Kidney (tissue), 14 donors: ENCODE results near the gene XPO5. TPM values are rescaled to one million over a fixed set of nuclear protein-coding genes. Genes with fewer than 3 reads are reported as not detected.

Experiments used
- DNase-seq, 5 donors: peaks; one replicate each; pipeline ENCODE4 v3.0.0-alpha.2; 2013 to 2020
- FAIRE-seq: peaks from 2 replicates; lab custom pipeline; 2012; peaks lifted over from hg19 to GRCh38; lab: Jason Lieb, UNC
- H3K27ac ChIP-seq, 2 donors: one replicate each; pipeline ENCODE4 v1.7.0; 2013; ENCODE audit warnings: low read depth in 2 of 2, low read length in 2 of 2, inconsistent platforms in 1 of 2
- H3K27me3 ChIP-seq: one replicate; pipeline ENCODE4 v1.7.1; 2013; ENCODE audit warnings: low read length, inconsistent platforms; ENCODE audit not compliant: control insufficient read depth, insufficient read depth
- H3K36me3 ChIP-seq, 3 donors: one replicate each; pipeline versions ENCODE4 v1.7.0 to v1.7.1; 2013; ENCODE audit warnings: low read length in 3 of 3, control low read depth in 1 of 3, inconsistent platforms in 1 of 3; ENCODE audit not compliant: insufficient read depth in 3 of 3, control insufficient read depth in 2 of 3
- H3K4me1 ChIP-seq, 3 donors: one replicate each; pipeline versions ENCODE4 v1.7.0 to v1.7.1; 2013; ENCODE audit warnings: low read length in 3 of 3, inconsistent platforms in 1 of 3, low read depth in 1 of 3; ENCODE audit not compliant: control insufficient read depth in 2 of 3, insufficient read depth in 2 of 3
- H3K4me3 ChIP-seq, 3 donors: one replicate each; pipeline versions ENCODE4 v1.7.0 to v1.8.1; 2013; ENCODE audit warnings: low read length in 3 of 3, control low read depth in 1 of 3, inconsistent platforms in 1 of 3
- H3K9ac ChIP-seq, 3 donors: one replicate each; pipeline versions ENCODE4 v1.7.0 to v1.7.1; 2013; ENCODE audit warnings: low read length in 3 of 3, control low read depth in 1 of 3, inconsistent platforms in 1 of 3
- H3K9me3 ChIP-seq, 3 donors: one replicate each; pipeline versions ENCODE4 v1.7.0 to v1.7.1; 2013; ENCODE audit warnings: low read length in 3 of 3, control low read depth in 1 of 3, inconsistent platforms in 1 of 3; ENCODE audit not compliant: control insufficient read depth in 2 of 3, insufficient read depth in 1 of 3
- intact Hi-C: fragments of 100-400 bp; cut with DNase I; formaldehyde crosslinking; loops from one replicate; pipeline ENCODE4 v1.11.1; 2022
- polyA plus RNA-seq: library from polyadenylated mRNA; stranded (reverse); fragments of 350-450 nt; fragmentation: Illumina TruSeq; extraction: RNeasy Lipid Tissue Mini Kit (QIAGEN cat#74804); gene quantifications from one replicate; pipeline ENCODE4 v1.2.3, GENCODE V29; 2014; ENCODE audit warnings: low read depth, low replicate concordance; ENCODE audit not compliant: insufficient read depth
- total RNA-seq: library from RNA; stranded (reverse); fragmentation: NEBNext Ultra II Directional; extraction: Animal tissue kit (Norgen Biotek cat#: 25700); gene quantifications from one replicate; pipeline ENCODE4 v1.2.1, GENCODE V29; 2021
- TF ChIP-seq, protein P1 (sequence below): IDR thresholded peaks from 3 replicates; pipeline ENCODE4 v1.5.1; 2012; ENCODE audit warnings: mild to moderate bottlenecking, moderate library complexity, borderline replicate concordance; ENCODE audit not compliant: insufficient read depth; ENCODE audit errors: extremely low read depth
- donor health status: control.
- donor health status: control.
- donor health status: control.
- donor health status: control.
- donor health status: control.
- donor health status: DM: yes; HTN: yes; CAD: no.
- donor health status: Normal renal cell carcinoma (clear cell type).

The XPO5 gene
- total and polyA plus RNA-seq, 2 donors from 2014 or later = 7.5 to 34.3 TPM

DNA sequence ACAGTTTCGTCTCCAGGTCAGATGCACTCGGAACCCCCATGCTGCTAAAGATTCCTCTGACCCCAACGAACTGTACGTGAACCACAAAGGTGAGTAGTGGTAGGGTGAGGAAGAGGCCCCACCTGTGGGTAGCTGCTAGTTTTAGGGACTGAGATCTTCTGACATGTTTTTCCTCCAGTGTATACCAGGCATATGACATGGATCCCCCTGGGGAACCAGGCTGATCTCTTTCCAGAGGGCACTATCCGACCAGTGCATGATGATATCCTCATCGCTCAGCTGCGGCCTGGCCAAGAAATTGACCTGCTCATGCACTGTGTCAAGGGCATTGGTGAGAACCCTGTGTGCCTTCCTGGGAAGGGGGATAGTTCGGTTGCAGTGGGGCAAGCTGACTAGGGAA, 55.7 kb downstream of the XPO5 start:
- peaks cover 13 to 16% (median 15%) of the 10 kb centered on the region in 3 donors for H3K4me1 ChIP-seq
- no peak for FAIRE-seq
- intact Hi-C loops = no loop called here

DNA sequence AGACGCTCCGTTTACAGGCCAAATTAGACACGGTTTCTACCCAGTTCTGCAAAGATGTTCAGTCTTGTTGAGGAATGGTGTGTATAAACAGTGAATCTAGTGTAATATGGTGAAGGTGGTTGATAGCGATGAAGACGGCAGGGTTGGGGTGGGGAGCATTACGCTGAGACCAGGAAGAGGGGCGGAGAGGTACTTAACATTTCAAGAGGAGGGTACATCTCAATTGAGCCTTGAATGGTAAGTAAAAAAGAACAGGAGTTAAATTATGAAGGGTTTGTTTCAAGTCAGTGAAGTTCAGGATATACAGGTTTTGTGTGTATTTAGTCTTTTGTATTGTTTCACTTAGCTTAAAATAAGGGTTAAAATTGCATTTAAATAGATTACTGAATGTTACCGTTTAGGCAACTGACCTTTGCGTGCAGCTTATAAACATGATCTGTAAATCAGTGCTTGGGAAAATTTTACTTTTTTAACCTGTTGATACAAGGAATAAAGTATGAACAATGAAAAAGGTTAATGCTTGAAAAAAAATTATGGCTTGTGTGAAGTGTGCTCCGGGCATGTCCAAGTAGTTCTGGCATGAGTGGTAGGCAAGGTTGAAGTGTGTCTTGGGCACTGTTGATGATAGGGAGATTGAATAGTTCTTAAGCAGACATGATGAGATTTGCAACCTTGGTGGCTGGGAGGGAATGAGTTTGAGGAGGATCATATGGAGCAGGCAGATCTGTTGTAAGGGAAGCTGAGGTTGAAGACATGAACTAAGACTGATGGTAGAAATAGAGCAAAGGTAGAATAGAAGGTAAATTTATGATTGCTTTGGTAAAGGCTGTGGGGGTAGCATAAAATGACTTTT, 58.1 kb downstream of the XPO5 start:
- Histone ChIP-seq H3K4me1 (peaks cover 13 to 16% (median 15%) of the 10 kb centered on the region in 3 donors), H3K36me3 (peaks cover 10 to 45% (median 41%) of the 10 kb centered on the region in 3 donors), H3K27me3 (no peaks in the 10 kb centered on the region), H3K27ac (no peak overlapping the region), H3K9me3 (no peaks in the 10 kb centered on the region), H3K9ac (peak overlapping the region; percentile 92 to 99 (median 95)), H3K4me3 (peak overlapping the region; percentile 93 to 98 (median 97))
- intact Hi-C loops = no loop called here
- DNase-seq (peak in 1 of 5 donors; percentile 22), FAIRE-seq (no peak)
- TF ChIP-seq, protein P1, sequence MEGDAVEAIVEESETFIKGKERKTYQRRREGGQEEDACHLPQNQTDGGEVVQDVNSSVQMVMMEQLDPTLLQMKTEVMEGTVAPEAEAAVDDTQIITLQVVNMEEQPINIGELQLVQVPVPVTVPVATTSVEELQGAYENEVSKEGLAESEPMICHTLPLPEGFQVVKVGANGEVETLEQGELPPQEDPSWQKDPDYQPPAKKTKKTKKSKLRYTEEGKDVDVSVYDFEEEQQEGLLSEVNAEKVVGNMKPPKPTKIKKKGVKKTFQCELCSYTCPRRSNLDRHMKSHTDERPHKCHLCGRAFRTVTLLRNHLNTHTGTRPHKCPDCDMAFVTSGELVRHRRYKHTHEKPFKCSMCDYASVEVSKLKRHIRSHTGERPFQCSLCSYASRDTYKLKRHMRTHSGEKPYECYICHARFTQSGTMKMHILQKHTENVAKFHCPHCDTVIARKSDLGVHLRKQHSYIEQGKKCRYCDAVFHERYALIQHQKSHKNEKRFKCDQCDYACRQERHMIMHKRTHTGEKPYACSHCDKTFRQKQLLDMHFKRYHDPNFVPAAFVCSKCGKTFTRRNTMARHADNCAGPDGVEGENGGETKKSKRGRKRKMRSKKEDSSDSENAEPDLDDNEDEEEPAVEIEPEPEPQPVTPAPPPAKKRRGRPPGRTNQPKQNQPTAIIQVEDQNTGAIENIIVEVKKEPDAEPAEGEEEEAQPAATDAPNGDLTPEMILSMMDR = no peak

More for the DNA sequence above, 55.7 kb downstream of the XPO5 start:
- no peaks in the 10 kb centered on the region for H3K27me3 ChIP-seq
- H3K36me3 ChIP-seq = peaks cover 10 to 51% (median 47%) of the 10 kb centered on the region in 3 donors
- TF ChIP-seq, protein P1 = no peak
- no peak overlapping the region for H3K27ac ChIP-seq
- no peak for DNase-seq
- H3K9me3 ChIP-seq = no peaks in the 10 kb centered on the region
- H3K9ac ChIP-seq = no peak overlapping the region
- no peak overlapping the region for H3K4me3 ChIP-seq

- Histone ChIP-seq H3K4me1 (peaks cover 13 to 16% (median 15%) of the 10 kb centered on the region in 3 donors), H3K27ac (peak within 1 kb of the TSS; percentile 76 to 88), H3K9me3 (no peaks in the 10 kb centered on the region), H3K27me3 (no peaks in the 10 kb centered on the region), H3K9ac (peak within 1 kb of the TSS; percentile 92 to 99 (median 95)), H3K4me3 (peak within 1 kb of the TSS; percentile 93 to 98 (median 97)), H3K36me3 (peaks cover 10 to 46% (median 41%) of the 10 kb centered on the region in 3 donors)
- TF ChIP-seq, protein P1 = no peak
- intact Hi-C loops = no loop called here
- FAIRE-seq (peak; percentile 77), DNase-seq (peak; percentile 98 to 99 (median 98))
Measured at GRCh38 chr6:43516697-43517504, 58.9 kb downstream of the XPO5 start, which contains the start of the genes POLR1C and YIPF3. Gene POLR1C (plus strand): TSS chr6:43517089. CDS start chr6:43517110, 21 bp downstream. Gene YIPF3 (minus strand): TSS chr6:43516926. CDS start chr6:43516807, 119 bp downstream.
